NCI-H146 (cell line): ENCODE results near the gene DCAF4L1.

ENCODE experiments used
- DNase-seq: peaks from one replicate; lab custom pipeline; 2025; lab: John Stamatoyannopoulos, UW

The DCAF4L1 gene

DNA sequence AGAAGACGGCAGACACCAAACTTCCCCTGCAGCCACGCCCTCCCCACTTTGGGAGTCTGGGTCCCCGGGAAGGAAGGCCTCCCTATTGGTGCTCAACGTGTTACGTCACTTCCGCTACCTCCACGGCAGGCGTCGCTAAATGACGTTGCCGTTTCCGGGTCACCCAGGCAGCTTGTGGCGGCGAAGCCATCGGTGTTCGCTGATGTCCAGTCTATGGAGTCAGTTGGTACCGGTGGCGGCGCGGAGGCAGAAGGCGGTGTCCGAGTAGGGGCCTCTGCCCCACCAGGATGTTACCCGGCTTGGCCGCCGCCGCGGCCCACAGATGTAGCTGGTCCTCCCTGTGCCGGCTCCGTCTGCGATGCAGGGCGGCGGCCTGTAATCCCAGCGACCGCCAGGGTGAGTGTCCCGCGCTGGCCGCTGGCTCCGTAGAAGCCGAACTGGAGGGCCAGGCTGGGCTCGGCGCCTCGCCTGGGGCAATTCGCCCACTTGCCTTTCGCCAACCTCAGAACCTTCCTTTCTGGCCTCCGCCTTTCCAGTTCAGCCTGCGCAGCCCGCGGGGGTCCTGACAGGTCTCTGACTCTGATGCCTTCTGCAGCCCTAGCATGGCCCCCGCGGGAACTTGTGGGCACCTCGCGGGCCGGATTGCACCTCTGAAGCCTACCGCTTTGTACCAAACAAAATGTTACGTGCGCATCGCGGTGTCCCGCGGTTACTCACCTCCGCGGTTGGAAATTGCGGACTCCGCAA, 9.0 kb downstream of the DCAF4L1 start, which contains the start of gene SLC30A9:
Gene SLC30A9 (plus strand): TSS at position 166 of the 747 bp plus-strand sequence. CDS start 122 bp downstream, at position 288.
- peak; percentile 95 for DNase-seq

- DNase-seq: no peak
These were observed 10.6 kb downstream of the DCAF4L1 start for GRCh38 chr4:41991916-41992767.

DNA sequence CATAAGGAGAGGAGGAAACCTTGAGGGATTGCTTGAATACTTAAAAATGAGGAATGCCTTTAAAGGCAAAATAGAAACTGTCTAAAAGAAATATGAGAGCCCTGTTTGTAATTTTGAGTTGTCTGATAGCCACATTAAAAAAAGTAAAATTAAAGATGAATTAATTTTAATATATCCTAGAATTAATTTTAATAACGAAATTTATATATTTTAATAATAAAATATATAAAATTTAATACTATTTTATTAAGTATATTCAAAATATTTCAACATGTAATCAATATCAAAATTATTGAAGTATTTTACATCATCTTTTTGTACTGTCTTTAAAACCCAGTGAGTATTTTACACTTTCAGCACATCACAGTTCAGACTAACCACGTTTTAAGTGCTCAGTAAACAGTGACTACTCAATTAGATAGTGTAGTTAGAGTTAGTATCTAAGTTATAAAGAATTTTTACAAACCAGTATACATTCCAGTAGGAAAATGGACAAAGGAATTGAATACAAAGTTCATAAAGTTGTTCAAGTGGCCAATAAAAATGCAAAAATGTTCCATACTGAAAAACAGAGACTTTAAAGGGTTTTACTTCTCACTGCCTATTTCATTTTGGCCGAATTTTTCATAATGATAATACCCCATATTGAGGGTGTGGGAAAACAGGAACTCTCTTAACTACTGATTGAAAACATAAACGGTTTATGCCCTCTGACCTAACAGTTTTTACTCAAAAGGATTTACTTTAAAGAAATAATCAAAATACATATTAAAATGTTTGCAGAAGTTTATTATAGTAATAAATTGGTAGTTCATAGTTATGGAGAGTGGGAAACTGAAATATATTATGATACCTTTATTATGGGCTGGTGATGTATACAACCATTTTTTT, 11.7 kb downstream of the DCAF4L1 start:
- no peak for DNase-seq

DNA sequence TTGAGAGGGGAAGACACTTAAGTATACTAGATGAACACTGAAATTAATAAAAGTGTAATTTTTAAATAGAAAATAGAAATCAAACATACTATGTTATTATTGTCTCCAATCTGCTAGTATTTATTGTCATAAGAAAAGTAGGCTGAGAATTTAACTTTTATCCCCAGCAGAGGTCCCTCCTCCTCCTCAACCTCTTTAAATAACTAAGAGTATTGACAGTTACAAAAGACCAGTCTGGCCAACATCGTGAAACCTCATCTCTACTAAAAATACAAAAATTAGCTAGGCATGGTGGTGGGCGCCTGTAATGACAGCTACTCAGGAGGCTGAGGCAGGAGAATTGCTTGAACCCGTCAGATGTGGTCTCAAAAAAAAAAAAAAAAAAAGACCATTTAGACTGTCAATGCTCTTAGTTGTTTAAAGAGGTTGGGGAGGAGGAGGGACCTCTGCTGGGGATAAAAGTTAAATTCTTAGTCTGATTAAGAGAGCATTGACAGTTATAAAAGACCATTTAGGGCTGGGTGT, 13.0 kb downstream of the DCAF4L1 start:
- no peak for DNase-seq

GRCh38 chr4:41998019-41998418, 16.5 kb downstream of the DCAF4L1 start:
- no peak for DNase-seq

GRCh38 chr4:41999321-41999720, 17.8 kb downstream of the DCAF4L1 start:
- no peak for DNase-seq

DNA sequence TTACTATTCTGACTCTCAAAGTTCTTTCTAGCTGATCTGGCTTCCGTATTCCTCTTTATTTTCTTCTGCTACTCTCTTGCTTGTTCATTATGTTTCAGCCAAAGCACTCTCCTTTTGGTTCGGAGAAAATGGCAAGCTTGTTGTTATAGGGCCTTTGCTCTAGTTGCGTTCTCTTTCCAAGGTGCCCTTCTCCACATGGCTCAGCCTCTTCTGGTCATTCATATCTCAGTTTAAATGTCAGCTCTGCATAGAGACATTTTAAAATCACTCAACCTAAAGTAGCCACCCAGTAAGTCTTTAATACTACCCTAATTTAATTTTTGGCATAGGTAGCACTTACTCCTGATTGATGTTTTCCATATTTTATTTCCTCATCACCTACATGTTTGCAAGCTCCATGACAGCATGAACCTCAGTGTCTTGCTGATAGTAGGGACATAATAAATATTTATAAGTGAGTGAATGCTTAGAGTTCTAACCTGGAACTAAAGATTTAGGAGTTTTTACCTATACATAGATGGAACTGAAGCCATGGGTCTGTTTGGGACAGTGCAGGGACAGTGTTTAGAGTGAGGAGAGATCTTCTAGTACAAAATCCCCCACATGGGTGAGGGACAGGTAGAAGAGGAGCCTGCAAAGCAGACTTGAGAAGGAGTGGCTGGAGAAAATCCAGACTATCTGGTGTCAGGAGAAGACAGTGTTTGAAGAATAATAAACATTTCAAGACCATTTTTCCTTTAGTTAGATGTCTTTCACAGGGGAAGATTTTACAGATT, 26.6 kb downstream of the DCAF4L1 start:
- no peak for DNase-seq

- no peak for DNase-seq
These were observed 33.9 kb downstream of the DCAF4L1 start for GRCh38 chr4:42015438-42015837.

GRCh38 chr4:42018451-42018850, 36.9 kb downstream of the DCAF4L1 start:
- DNase-seq: no peak
